HFF-Myc (cell line): ENCODE measurements around the gene PLEKHD1.
"Not testable (repeated sequence)": the region's sequence is repeated elsewhere in the genome, so short reads cannot be mapped to it uniquely, and the experiment has no call there.

Source experiments
- DNase-seq: peaks from one replicate; pipeline ENCODE4 v3.0.0-alpha.2; 2011; ENCODE audit warnings: low read depth; ENCODE audit errors: extremely low read depth
- H3K4me3 ChIP-seq: replicated peaks from 2 replicates; pipeline ENCODE4 v1.5.1; 2011; ENCODE audit warnings: low read depth, mild to moderate bottlenecking, control low read depth, low read length
- CTCF ChIP-seq: IDR thresholded peaks from 2 replicates; pipeline ENCODE4 v1.5.1; 2012; ENCODE audit warnings: mild to moderate bottlenecking, low read depth, low read length, control low read depth; ENCODE audit errors: missing control alignments

PLEKHD1 gene

GRCh38 chr14:69471916-69472315 is 12.6 kb upstream of the PLEKHD1 start:
- no peak for DNase-seq
- no peak for TF ChIP-seq CTCF
- no peak overlapping the region for H3K4me3 ChIP-seq

- no peak for TF ChIP-seq CTCF
- H3K4me3 ChIP-seq, result no peak overlapping the region
- DNase-seq, result no peak
These were observed 11.3 kb upstream of the PLEKHD1 start for GRCh38 chr14:69473260-69473659.

GRCh38 chr14:69473946-69474345 is 10.6 kb upstream of the PLEKHD1 start:
- no peak for TF ChIP-seq CTCF
- no peak for DNase-seq
- H3K4me3 ChIP-seq, result no peak overlapping the region

- peak; percentile 44 for TF ChIP-seq CTCF
- no peak overlapping the region for H3K4me3 ChIP-seq
- no peak for DNase-seq
These were observed 9.2 kb upstream of the PLEKHD1 start for GRCh38 chr14:69475194-69475818.

- peak; percentile 7 for TF ChIP-seq CTCF
- not testable (repeated sequence) for DNase-seq, H3K4me3 ChIP-seq
These were observed 7.6 kb upstream of the PLEKHD1 start for GRCh38 chr14:69476824-69477450.

- H3K4me3 ChIP-seq, DNase-seq: not testable (repeated sequence)
These were observed 6.5 kb upstream of the PLEKHD1 start for GRCh38 chr14:69478055-69478454.

GRCh38 chr14:69479696-69480095 is 4.8 kb upstream of the PLEKHD1 start:
- TF ChIP-seq CTCF, result no peak
- DNase-seq, result no peak
- H3K4me3 ChIP-seq, result no peak overlapping the region
